Activated CD4-positive, alpha-beta T cell treated with anti-CD3 and anti-CD28 coated beads, Interleukin-2, Interleukin-6, amounts not matched to agents 100 ng/mL and 50 ng/mL, durations not matched to agents 16 hours and 8 hours (primary cell): ENCODE data around the gene BIN1.

Experiments
- DNase-seq: peaks from one replicate; pipeline ENCODE4 v3.0.0-alpha.2; 2020

Gene BIN1

DNA sequence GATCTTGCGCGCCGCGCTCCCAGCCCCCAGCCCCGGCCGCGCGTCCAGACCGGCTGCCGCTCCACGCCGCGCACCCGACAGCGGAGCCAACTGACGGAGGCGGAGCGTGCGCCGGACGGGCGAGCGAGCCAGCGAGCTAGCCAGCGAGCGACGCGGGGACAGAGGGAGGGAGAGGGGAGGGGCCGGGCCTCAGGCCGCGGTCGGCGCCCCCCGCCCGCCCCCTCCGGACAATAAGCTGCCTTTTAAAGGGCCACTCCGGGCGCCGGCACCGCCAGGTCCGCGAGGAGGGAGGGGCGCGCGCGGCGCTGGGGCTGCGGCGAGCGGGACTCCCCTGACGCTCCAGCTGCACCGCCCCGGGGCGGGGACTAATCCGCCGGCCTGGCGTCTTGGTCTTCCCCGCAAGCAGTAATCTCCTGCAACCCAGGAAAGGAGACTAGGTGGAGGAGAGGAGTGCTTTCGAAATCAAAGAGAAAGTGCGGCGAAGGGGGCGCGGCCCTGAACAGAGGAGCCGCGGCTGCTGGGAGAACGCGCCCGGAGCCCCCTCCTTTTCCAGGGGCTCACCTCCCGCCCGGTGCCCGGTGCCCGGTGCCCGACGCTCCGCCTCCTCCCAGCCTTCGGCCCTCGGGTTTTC lies at the start of gene BIN1:
Gene BIN1 (minus strand): TSS at position 164 of the 631 bp plus-strand sequence. CDS start 211 bp downstream, outside the sequence.
- DNase-seq = peak; percentile 82

DNA sequence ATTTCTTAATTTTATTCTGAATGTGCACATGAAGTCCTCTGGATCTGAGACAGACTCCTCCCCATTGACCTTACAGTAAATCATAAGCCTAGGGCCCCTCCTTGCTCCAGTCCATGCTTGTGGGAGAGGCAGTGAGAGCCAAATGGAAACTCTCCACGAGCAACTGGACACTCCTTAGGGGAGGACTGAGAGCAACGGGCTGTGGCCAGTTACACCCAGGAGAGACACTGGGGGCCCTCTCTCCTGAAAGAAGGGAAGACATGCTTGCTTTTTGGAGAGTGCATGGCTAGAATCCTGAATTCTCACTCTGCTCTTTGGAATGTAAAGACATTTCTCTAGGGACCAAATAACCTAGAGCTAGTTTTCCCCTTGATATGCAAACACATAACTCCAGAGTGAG lies 49.0 kb upstream of the BIN1 start:
- no peak for DNase-seq

- no peak for DNase-seq
Measured at GRCh38 chr2:127155028-127155581, 48.2 kb upstream of the BIN1 start.

- DNase-seq = no peak
Measured at GRCh38 chr2:127154396-127154795, 47.4 kb upstream of the BIN1 start.

DNA sequence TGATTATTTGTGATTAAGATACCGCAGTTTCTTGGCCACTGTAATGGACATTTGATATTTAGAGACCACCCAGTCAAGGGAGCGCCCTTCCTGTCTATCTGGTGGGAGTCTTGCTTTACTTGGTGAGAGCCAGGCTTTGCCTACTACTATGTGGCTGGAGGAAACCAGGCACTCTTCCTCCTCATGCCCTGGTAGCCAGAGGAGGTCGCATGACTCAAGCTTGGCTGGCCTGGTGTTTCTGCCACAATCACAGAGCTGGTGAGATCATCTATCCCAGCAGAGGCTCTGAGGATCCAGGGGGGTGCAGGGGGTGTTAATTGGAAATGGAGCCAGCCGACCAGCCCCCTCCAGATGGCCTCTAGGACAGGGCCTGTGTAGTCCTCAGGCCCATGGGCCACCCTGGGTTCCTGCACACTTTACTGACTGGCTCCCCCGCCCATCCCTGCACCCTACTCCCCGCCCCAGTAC lies 46.8 kb upstream of the BIN1 start:
- DNase-seq = no peak

DNA sequence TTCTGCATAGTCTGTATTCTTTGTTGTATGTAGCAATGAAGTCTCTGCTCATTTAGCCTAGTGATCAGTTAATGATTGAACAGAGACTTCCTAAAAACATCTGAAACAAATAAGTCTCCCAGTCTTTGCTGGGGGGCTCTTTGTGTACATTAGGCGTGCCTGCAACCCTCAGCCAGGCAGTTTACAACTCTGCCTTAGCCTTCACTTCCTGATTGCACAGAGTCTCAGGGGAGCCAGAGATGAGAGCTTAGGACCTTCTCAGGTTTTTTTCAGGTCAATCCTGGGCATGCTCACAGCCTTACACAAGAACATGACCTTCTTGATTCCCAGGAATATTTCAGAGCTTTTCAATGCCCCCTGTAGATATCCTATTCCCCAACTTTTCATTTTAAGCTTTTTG lies 44.0 kb upstream of the BIN1 start:
- DNase-seq = no peak

DNA sequence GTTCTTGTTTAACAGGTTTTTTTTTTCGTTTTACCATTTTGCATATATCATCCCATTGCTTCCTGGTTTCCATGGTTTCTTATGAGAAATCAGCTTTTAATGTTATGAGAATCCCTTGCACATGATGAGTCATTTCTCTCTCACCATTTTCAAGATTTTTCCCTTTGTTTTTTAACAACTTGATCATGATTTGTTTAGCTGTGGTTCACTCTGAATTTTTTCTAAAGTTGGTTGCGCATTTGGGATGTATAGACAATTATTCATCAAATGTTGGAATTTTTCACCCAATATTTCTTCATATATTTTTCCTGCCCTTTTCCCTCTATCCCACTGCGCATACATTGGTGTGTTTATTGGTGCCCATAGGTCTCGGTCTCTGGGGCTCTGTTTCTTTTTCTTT lies 42.4 kb upstream of the BIN1 start:
- DNase-seq = no peak

- DNase-seq = no peak
Measured at GRCh38 chr2:127146820-127147502, 40.0 kb upstream of the BIN1 start.

- no peak for DNase-seq
Measured at GRCh38 chr2:127146071-127146725, 39.2 kb upstream of the BIN1 start.

DNA sequence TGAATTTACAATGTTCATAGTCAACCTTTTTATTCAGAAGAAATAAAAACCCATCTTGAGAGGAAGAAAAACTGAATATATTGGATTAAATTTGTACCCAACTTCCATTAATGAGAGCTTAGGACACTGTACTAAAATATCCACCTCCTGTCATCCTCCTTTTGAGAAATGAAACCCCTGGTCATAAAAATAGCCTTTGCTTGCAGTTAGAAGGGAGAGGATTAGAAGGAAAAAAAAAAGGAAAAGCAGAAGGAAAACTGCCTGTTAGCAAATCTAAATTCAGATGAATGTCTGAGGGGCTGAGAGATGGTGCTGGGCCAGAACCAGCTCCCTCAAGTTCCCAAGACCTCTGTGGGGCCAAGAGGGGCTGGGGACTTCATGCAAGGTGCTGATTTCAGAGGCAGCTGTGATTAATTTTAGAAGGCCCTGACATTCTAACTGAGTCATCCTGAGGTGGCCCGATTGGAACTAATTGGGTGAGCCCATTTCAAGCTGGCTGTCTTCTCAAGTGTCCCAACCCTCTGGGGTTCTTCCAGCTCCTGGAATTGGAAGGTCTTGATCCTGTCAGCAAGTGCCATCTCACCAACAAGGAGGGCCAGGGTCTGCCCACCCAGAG lies 38.4 kb upstream of the BIN1 start:
- no peak for DNase-seq

DNA sequence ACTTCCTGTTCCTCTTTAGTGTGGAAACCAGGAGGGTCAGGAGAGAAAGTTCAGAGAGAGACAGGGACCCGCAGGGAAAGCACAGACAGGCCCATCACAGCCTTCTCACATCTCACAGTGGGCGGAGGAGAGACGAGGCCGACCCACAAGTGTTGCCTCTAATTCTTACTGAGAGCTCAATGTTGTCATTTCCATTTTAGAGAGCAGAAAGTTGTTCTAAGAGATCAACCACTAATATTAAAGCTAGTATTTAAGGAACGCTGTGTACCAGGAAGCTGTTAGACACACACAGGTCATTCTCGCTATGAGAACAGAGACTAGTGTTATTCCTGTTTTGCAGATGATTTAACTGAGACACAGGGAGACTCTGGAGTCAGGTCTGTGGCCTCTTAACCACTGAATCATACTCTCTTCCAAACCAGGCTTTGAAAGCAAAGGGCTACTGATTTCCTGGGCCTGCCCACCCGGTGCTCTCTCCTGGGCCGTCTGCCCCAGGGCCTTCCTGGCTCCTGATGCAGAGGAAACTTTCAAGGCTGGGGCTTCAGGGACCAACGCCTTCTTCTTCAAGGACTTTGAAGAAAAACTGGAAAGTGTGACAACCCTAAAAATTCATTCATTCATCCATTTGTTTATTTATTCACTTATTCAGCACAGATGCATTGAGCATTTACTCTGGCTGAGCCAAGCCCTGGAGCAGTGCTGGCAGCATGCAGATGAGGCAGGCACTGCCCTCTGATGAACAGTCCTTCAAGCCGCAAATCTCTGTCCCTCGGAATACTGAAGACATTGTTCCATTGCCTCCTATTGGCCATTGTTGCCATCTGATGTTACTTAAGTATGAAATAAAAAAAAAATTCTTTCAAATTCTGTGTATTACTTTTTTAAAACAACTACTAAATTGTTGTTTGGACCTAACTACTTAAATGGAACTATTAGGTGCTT lies 37.2 kb upstream of the BIN1 start:
- no peak for DNase-seq

GRCh38 chr2:127142663-127143630 lies 36.0 kb upstream of the BIN1 start:
- no peak for DNase-seq

GRCh38 chr2:127140538-127140937 lies 33.6 kb upstream of the BIN1 start:
- DNase-seq = no peak

DNA sequence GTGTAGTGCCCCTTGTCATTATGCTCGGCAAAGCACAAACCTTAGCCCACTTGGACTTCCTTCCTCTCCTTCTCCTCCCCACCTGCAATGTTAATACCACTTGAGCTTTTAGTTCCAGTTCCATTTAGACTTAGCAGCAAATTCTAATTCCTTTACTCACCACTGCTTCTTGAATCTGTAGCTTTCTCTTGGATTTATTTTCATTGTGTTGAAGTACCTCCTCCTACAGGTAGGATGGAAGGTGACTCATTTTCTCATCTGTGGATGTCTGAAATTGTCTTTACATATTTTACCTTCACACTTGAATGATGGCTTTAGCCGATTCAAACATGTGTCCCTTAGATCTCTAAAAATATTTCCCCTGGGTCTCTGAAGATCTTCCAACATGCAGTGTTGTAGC lies 32.8 kb upstream of the BIN1 start:
- no peak for DNase-seq

- DNase-seq = no peak
Measured at GRCh38 chr2:127138281-127138680, 31.3 kb upstream of the BIN1 start.

GRCh38 chr2:127137741-127138140 lies 30.8 kb upstream of the BIN1 start:
- no peak for DNase-seq

DNA sequence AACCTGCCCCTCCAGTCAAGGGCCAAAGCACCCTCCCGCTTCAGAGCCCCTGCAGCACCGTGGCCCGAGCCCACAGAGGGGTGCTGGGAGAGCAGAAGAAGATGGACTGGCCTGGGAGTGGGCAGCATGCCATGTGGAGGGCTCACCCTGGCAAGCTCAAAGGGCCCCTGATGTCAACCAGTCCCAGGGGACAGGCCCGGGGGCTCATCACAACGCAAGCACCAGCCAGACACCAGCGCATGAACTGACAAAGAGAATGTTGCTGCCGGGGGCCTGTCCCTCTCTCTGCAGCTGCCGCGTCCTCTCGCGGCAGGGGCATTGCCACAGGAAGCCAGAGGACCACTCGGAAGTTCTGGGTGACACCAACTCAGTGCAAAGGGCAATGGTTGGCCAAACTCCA lies 30.3 kb upstream of the BIN1 start:
- DNase-seq = no peak

DNA sequence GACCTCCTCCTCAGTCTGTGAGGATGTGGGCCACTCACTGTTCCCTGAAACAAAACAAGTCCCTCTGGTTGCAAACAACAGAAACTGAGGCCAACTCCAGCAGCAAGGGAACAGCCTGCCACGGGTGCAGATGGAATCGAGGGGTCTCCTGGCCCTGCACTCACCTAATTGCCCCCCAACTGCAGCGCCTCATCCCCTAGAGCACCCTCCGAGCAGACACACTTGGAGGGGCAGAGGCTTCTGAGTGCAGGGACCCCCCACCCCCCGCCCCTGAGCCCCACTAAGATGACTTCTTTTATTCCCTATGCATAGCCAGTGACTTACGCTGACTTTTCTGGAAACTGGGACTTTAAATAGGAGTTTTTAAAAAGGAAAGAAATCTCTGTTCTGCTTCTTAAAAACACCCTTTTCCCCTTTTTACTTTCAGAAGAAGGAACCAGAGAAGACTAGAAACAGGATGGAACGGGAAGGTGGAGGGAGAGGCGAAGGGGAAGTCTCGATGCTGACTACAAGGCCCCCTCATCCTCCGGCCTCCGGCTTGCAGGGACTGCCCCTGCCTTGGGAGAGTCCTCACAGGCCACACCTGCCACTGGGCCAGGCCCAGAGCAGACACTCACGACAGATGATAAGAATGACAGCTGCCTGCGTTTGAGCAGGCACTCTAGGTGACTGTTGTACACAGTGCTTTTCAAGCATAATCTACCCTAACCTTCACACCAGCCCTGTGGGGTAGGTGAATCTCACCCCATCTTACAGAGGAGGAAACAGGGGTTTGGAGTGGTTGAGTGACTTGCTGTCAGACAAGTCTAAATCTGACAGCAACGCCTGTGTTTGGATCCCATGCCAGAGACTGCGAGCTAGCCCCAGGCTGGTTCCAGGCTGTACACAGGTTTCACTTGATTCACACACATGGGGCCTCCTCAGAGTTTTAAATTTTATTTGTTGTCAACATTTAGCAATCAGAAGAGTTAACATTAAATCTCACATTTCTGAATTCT lies 28.2 kb upstream of the BIN1 start:
- no peak for DNase-seq

GRCh38 chr2:127134235-127134634 lies 27.3 kb upstream of the BIN1 start:
- DNase-seq = no peak

DNA sequence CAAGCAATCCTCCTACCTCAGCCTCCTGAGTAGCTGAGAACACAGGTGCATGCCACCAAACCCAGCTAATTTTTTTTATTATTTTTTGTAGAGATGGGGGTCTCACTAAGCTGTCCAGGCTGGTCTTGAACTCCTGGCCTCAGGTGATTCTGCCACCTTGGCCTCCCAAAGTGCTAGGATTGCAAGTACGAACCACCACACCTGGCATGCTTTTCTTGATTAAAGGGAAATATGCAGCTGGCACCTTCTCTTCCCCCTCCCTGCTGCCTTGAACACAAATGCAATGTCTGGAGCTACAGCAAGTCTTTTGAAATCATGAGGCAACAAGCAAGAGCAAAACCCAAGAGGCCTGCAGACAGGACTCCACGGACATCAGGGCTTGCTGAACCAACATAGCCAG lies 26.8 kb upstream of the BIN1 start:
- no peak for DNase-seq
